Testis (tissue), 3 donors: ENCODE results near the gene CCNY. TPM values are rescaled to one million over a fixed set of nuclear protein-coding genes. Genes with fewer than 3 reads are reported as not detected.
A peak's percentile ranks its signal among the peaks of the same experiment; 100 is the strongest.

ENCODE experiments used
- DNase-seq: peaks from one replicate; pipeline ENCODE4 v3.0.0-alpha.2; 2019
- H3K27ac ChIP-seq, 2 donors: fragments of 200-600 bp; sonication (generic); one replicate each; pipeline ENCODE4 v1.5.1; 2019
- H3K27me3 ChIP-seq: fragments of 200-600 bp; sonication (generic); one replicate; pipeline ENCODE4 v1.5.1; 2019
- H3K36me3 ChIP-seq: fragments of 200-600 bp; sonication (generic); one replicate; pipeline ENCODE4 v1.5.1; 2017; ENCODE audit warnings: low read depth; ENCODE audit errors: missing control alignments
- H3K4me1 ChIP-seq: fragments of 200-600 bp; sonication (generic); one replicate; pipeline ENCODE4 v1.5.1; 2019
- H3K4me3 ChIP-seq, 2 donors: fragments of 200-600 bp; sonication (generic); one replicate each; pipeline ENCODE4 v1.5.1; 2017 to 2019
- H3K9me3 ChIP-seq: fragments of 200-600 bp; sonication (generic); one replicate; pipeline ENCODE4 v1.5.1; 2017
- CTCF ChIP-seq, 3 experiments: fragments of 450-650 bp in 2 of 3; fragments of 200-600 bp in 1 of 3; sonication (generic) in 1 of 3; IDR thresholded peaks; one replicate each; pipeline ENCODE4 v1.5.1; 2016 to 2019; ENCODE audit warnings: antibody characterized with exemption in 3 of 3, mild to moderate bottlenecking in 2 of 3, moderate library complexity in 1 of 3
- POLR2A ChIP-seq: fragments of 450-650 bp; IDR thresholded peaks from one replicate; pipeline ENCODE4 v1.6.1; 2017; ENCODE audit warnings: antibody characterized with exemption, mild to moderate bottlenecking, moderate library complexity
- WGBS, 2 donors: methylation state at CpG; one replicate each; pipeline ENCODE4 v1.1.5; 2018; 5-methylcytosine and 5-hydroxymethylcytosine counted together
- intact Hi-C: fragments of 100-400 bp; cut with DNase I; formaldehyde crosslinking; loops from one replicate; pipeline ENCODE4 v1.15.1; 2023; ENCODE audit warnings: low total_unique reads
- polyA plus RNA-seq: library from polyadenylated mRNA; stranded (reverse); fragments of 350-450 nt; fragmentation: Illumina TruSeq; extraction: RNeasy Lipid Tissue Mini Kit (QIAGEN cat#74804); gene quantifications from one replicate; pipeline ENCODE4 v1.2.3, GENCODE V29; 2014; ENCODE audit warnings: low read depth, low replicate concordance; ENCODE audit not compliant: insufficient read depth
- total RNA-seq, 2 donors: library from RNA; depleted of rRNA; stranded (reverse); fragments of >200 nt; gene quantifications; one replicate each; pipeline ENCODE4 v1.2.3, GENCODE V29; 2016

CCNY gene
- total and polyA plus RNA-seq, 3 donors from 2014 or later = 103 to 380 (median 132) TPM

GRCh38 chr10:35458500-35459448, 122.5 kb downstream of the CCNY start:
- no peak overlapping the region for H3K4me3 ChIP-seq
- intact Hi-C loops = no loop called here
- peak; percentile 57 for DNase-seq
- TF ChIP-seq CTCF (IDR thresholded peaks at IDR 0.05) (no peak), POLR2A (no peak)
- no peak overlapping the region for H3K27ac ChIP-seq
- peaks cover 25% of the 10 kb centered on the region for H3K4me1 ChIP-seq
- no peaks in the 10 kb centered on the region for H3K36me3 ChIP-seq
- WGBS, 2 donors = 53 to 71% methylated on average over 12 of the region's 12 CpGs
- no peaks in the 10 kb centered on the region for H3K27me3 ChIP-seq
- no peaks in the 10 kb centered on the region for H3K9me3 ChIP-seq

GRCh38 chr10:35459449-35459847, 123.1 kb downstream of the CCNY start:
- H3K4me3 ChIP-seq = no peak overlapping the region
- intact Hi-C loops = no loop called here
- no peak for DNase-seq
- peaks cover 21% of the 10 kb centered on the region for H3K4me1 ChIP-seq
- TF ChIP-seq POLR2A (no peak), CTCF (IDR thresholded peaks at IDR 0.05) (no peak)
- H3K36me3 ChIP-seq = no peaks in the 10 kb centered on the region
- no peaks in the 10 kb centered on the region for H3K9me3 ChIP-seq
- no peaks in the 10 kb centered on the region for H3K27me3 ChIP-seq
- 91 to 100% methylated on average over 2 of the region's 2 CpGs for WGBS, 2 donors
- no peak overlapping the region for H3K27ac ChIP-seq

GRCh38 chr10:35460852-35461460, 124.6 kb downstream of the CCNY start:
- H3K4me3 ChIP-seq = no peak overlapping the region
- TF ChIP-seq CTCF (IDR thresholded peaks at IDR 0.05) (no peak), POLR2A (no peak)
- peaks cover 11% of the 10 kb centered on the region for H3K4me1 ChIP-seq
- H3K27me3 ChIP-seq = no peaks in the 10 kb centered on the region
- no peaks in the 10 kb centered on the region for H3K36me3 ChIP-seq
- no peak for DNase-seq
- WGBS, 2 donors = 69 to 82% methylated on average over 2 of the region's 2 CpGs
- intact Hi-C loops = no loop called here
- H3K27ac ChIP-seq = no peak overlapping the region
- no peaks in the 10 kb centered on the region for H3K9me3 ChIP-seq

- WGBS, 2 donors = 74 to 76% methylated on average over 3 to 5 of the region's 5 CpGs
Measured at GRCh38 chr10:35462491-35462934, 126.2 kb downstream of the CCNY start.

More at GRCh38 chr10:35462491-35462934, 126.2 kb downstream of the CCNY start:
- Histone ChIP-seq H3K4me1 (peaks cover 11% of the 10 kb centered on the region), H3K4me3 (no peak overlapping the region), H3K36me3 (no peaks in the 10 kb centered on the region), H3K27ac (no peak overlapping the region), H3K9me3 (no peaks in the 10 kb centered on the region), H3K27me3 (no peaks in the 10 kb centered on the region)
- no peak for TF ChIP-seq CTCF (IDR thresholded peaks at IDR 0.05)
- TF ChIP-seq POLR2A = no peak
- intact Hi-C loops = no loop called here
- no peak for DNase-seq
